DMS79 treated with DMSO at 0.1 percent for 48 hours (cell line): ENCODE results near the gene TKFC.

Experiments used
- DNase-seq: peaks from one replicate; lab custom pipeline; 2025; lab: John Stamatoyannopoulos, UW

TKFC gene

DNA sequence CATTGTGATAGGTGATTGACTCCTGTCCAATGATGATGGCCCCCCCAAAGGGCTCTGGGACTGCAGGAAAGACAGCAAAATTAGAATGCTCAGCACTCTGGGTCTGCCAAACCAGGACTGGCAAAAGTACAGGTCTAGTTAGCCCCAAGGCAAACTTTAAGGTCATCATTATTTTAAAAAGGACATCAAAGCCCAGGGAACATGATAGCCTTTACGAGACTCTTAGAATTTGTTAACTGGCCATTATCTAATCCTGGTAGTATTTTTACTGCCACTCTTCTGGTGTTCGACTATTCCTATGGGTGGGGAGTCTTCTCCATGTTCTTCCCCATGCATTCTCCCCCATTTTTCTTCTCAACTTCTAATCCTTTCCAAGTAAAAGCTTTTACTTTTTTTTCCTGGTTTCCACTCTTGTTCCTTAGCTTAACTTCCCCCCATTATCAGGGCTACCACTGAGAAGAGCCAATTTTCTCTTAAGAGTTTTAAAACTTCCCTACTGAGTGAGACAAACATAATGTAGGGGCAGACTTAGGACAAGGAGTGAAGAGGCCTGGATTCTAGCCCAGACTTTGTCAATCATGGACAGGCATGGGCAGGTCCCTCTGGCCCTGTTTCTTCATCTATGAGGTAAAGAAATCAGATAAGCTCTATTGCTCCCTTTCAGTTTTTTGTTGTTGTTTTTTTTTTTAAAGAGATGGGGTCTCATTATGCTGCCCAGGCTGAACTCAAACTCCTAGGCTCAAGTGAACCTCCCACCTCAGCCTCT is 7.2 kb upstream of the TKFC start:
- DNase-seq: peak; percentile 11

DNA sequence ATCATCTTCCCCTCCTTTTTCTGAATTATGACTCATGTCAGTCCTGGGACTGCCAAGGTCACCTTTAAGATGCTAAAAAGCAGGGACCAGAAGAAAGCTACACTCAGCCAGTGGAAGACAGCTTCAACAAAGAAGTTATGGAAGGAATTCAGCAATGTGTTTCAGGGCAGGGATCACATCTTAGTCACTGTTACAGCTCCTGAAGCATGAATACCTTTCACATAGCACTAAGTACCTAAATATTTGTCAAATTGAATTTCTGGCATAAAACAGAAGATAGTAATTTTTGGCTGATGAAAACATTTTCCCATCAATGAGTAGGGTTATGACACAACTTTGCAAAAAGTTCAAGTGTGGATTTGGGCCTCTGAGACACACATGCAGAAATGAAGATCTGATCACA is 5.4 kb upstream of the TKFC start:
- DNase-seq: no peak

DNA sequence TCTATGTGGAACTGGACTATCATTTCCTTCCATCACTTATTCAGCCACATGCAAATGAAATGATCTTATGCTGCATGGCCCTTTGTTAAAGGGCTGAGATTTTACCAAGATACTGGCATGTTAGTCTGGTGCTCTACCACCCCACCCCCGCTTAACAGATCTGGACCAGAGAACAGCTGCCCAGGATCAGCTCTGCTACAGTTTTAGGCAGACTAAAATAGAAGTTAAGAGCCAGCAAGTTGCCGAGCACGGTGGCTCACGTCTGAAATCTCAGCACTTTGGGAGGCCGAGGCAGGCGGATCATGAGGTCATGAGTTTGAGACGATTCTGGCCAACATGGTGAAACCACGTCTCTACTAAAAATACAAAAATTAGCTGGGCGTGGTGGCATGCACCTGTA is 4.7 kb upstream of the TKFC start:
- no peak for DNase-seq

- DNase-seq: no peak
These were observed 3.2 kb upstream of the TKFC start for GRCh38 chr11:61329871-61330270.

DNA sequence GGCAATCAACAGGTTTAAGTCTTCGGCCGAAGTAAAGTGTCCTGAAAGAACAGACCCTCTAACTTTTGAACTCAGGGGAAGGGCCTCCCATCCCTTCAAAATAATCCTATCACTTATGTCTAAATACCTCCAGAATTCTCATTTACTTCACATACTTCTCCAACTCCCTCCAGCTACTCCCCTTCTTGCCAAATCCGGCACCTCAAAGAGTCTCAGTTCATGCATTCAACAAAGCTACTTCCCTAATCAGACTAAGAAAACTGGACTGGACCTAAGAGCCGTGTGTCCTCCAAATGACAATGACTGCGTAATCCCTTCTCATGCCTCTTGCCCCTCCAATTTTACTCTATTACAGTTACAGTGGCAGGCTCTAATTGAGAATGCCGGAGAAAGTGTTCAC is 1.4 kb upstream of the TKFC start:
- no peak for DNase-seq

DNA sequence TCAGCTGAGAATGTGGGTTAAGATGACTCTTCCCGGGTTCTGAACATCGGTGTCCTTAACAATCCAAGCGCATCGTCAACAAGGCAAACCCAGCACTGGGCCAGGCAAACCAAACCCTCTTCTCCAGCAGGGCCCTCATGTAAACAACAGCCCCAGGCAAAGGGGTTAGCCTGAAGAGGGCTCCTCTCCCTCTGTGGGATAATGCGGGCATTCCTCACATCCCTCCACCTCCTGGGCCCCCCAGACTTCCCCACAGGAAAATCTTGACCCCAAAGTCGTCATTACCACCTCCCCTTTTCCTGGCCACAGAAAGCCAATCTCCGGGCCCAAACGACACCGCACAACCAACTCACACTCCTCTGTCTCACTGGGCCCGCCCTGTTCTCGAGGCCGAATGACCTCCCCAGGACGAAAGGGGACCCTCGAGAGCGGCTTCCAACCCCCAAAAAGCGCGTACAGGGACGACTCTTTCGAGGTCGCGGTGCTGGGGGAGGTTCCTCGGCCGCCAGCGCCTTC is 689 bp upstream of the TKFC start:
- no peak for DNase-seq

GRCh38 chr11:61333550-61334433 is 764 bp downstream of the TKFC start:
- peak; percentile 56 for DNase-seq

DNA sequence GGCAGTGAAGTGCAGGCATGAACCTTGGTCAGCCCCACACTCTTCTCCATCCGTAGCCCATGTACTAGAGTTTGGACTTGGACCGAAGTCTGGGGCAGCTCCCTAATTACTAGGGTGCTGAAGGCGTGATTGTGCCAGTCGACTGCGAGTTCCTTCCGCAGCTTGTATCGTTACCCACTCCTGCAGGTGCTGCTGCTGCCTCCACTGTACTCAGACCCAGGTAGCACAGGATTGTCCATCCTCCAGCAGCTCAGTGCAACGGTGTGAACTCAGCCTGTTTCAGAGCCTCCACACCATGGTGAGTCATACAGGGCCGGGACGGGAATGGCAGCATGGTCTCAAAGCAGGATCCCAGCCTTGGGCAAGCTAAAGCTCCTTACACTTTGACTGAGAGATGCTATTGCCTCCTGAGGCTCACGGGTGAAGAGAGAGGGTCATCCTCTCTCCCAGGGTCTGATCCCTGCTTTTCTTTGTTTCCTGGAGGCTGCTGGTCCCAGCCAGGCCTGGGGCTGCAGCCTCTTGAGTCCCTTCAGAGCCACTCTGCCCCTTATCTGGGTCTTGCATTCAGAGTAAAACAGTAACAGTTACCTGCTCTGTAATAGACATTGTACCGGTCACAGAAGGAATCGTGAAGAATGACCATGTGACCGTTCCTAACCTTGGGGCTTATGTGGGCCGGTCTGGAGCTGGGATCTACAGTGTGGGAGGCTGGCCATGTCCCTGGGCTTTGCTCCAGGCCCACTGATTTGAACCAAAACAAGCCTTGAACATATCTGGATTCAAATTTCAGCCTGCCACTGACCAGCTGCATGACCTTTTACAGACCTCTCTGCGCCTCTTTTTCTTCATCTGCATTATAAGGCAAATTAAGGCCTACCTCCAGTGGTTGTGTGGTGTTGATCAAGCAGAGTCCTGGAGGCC is 1.7 kb downstream of the TKFC start:
- DNase-seq: no peak

DNA sequence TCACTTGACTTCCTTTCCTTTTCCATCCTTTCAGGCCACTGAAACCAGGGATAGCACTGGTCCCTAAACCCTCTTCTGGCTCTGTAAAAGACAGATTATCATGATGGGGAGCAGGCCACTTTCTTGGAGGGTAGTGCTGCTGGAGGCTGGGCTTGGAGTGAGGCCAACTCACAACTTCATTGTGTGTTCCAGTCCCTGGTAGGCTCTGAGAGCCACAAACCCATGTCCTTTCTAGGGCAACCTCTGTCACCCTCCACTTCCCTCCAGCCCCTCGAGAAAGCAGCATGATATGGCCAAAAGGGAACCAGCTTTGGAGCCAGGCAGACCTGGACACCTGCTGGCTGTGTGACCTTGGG is 2.3 kb downstream of the TKFC start:
- no peak for DNase-seq

- peak; percentile 60 for DNase-seq
These were observed 3.3 kb downstream of the TKFC start for GRCh38 chr11:61336171-61336935.

GRCh38 chr11:61337706-61338470 is 4.9 kb downstream of the TKFC start:
- DNase-seq: no peak

DNA sequence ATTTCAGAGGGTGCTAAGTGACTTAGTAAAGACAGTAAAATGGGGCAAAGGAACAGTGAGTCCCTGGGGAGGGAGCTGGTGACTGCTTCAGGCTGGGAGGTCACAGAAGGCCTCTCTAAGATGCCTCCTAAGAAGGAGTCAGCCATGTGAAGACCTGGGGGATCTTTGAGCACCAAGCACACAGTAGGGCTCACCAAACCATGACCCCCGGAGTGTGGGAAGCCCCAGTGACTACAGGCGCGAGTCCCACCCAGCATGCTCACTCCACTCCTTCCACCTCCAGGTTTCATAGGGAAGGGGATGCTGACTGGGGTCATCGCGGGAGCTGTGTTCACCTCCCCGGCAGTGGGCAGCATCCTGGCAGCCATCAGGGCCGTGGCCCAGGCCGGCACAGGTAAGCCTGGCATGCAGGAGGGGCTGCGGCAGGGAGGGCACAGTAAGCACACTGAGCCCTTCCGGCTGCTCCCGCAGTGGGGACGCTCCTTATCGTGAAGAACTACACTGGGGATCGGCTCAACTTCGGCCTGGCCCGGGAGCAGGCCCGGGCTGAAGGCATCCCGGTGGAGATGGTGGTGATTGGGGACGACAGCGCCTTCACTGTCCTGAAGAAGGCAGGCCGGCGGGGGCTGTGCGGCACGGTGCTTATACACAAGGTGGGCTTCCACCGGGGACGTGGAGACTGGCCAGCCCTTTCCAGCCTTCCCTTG is 5.9 kb downstream of the TKFC start:
- no peak for DNase-seq

DNA sequence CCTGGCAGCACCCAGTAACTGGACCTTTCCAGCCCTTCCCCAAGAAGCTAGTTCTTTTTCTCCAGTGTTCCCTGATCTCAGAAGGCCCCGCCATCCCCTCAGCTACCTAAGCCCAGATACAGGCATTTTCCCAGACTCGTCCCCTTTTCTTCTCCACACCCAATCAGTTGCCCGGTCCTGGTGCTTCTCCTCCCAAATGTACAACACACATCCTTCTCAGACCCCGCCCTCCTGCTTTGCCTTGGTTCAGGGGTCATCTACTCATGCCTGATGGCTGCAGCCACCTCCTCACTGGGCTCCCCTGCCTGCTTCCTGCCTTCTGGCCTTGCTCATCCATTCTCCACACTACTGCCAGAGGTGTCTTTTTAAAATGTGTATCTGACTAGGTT is 6.5 kb downstream of the TKFC start:
- DNase-seq: no peak

DNA sequence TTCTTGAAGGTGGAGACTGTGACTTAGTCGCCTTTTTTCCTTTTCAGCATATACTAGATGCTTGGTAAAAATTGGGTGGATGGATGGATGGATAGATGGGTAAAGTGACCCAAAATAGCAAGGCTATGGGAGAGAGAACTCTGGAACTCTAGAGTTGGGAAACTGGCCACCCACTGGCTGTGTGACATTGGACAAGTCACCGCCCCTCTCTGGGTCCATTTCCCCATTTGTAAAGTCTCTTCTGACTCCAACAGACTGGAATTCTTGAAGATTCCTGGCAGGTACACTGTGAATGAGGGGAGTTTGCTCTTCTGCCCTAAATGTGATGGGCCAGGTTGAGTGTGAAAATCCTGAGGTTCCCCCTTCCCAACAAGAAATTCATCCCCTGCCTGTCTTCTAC is 8.0 kb downstream of the TKFC start:
- DNase-seq: no peak

DNA sequence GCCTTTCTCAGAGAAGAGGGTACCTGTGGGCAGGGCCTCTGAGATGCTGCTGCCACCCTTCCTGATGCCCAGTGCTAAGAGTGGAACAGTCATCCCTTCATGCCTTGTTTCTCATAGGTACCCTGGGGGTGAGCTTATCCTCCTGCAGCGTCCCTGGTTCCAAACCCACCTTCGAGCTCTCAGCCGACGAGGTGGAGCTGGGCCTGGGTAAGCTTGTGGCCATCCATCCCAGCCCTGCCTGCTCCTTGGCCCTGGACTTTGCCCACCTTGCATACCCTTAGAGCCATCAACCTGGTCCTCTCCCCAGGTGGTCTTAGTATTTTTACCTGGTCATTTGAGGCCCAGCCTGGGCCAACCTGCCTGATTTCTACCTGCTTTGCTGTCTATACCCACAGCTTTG is 8.7 kb downstream of the TKFC start:
- DNase-seq: no peak

DNA sequence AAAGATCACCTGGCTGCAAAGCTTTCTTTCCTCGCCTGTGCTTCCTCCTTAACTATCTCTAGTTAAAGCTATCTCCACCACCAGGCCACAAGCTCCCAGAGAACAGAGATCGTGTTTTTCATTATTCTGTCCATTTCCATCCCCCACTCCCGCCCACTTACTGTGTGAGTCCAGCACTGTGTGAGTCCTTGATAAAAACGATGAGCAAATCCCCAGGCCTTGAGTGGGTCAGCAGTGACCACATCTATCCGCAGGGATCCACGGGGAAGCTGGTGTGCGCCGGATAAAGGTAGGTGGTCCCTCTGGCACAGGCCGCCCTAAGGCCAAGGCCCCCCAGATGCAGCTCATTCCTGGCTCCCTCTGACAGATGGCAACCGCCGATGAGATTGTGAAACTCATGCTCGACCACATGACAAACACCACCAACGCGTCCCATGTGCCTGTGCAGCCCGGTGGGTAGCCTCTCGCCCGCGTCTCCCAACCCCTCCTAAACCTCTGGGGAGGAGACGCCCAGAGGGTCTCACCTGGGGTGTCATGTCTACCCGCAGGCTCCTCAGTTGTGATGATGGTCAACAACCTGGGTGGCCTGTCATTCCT is 9.3 kb downstream of the TKFC start:
- DNase-seq: no peak

DNA sequence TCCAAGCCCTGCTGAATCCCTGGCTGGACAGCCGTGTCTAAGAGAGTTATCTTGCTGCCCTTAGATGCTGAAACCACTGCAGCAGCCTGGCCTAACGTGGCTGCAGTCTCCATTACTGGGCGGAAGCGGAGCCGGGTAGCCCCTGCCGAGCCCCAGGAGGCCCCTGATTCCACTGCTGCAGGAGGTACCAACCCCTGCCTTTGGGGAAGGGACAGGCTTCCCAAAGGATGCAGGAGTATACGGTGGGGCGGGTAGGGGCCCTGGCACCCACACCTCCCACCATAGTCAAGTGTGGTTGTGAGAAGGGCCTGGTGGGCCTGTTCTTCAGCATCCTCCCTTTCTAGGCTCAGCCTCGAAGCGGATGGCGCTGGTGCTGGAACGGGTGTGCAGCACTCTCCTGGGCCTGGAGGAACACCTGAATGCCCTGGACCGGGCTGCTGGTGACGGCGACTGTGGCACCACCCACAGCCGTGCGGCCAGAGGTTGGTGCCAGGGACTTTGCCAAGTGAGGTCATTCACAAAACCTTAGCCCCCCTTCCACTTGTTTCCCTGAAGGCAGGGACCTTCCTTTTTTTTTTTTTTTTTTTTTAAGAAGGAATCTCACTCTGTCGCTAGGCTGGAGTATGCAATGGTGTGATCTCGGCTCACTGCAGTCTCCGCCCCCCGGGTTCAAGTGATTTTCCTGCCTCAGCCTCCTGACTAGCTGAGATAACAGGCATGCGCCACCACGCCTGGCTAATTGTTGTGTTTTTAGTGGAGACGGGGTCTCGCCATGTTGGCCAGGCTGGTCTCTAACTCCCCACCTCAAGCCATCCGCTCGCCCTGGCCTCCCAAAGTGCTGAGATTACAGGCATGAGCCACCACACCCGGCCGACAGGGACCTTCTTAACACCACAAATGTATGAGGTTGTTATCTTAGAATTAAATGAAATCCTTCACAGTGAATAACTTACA is 11.0 kb downstream of the TKFC start:
- no peak for DNase-seq

GRCh38 chr11:61345170-61345610 is 12.2 kb downstream of the TKFC start:
- no peak for DNase-seq
